CD14-positive monocyte (primary cell): Measurements from ENCODE around the gene OR10A7. TPM values are rescaled to one million over a fixed set of nuclear protein-coding genes. Genes with fewer than 3 reads are reported as not detected.
A peak's percentile ranks its signal among the peaks of the same experiment; 100 is the strongest.

Source experiments
- DNase-seq, 3 donors: peaks; one replicate each; pipeline ENCODE4 v3.0.0-alpha.2; 2011 to 2022
- H2AFZ ChIP-seq: 2 replicates; pipeline ENCODE4 v1.6.0; 2012; ENCODE audit warnings: mild to moderate bottlenecking, low read depth, low read length, inconsistent platforms; ENCODE audit not compliant: insufficient read depth, poor library complexity, severe bottlenecking
- H3K27ac ChIP-seq, 2 donors: 1 replicate in 1 of 2; 2 replicates in 1 of 2; pipeline ENCODE4 v1.5.1; 2012 to 2013; ENCODE audit warnings: low read length in 2 of 2, control low read depth in 1 of 2, inconsistent platforms in 1 of 2, low read depth in 1 of 2, mild to moderate bottlenecking in 1 of 2
- H3K27me3 ChIP-seq, 2 donors: one replicate each; pipeline versions ENCODE4 v1.6.0 to v1.6.1; 2011 to 2013; ENCODE audit warnings: low read length in 2 of 2; ENCODE audit not compliant: control insufficient read depth in 2 of 2, insufficient read depth in 2 of 2
- H3K36me3 ChIP-seq, 2 donors: replicated peaks in 1 of 2; 1 replicate in 1 of 2; 2 replicates in 1 of 2; pipeline versions ENCODE4 v1.5.1 to v1.6.1; 2012 to 2013; ENCODE audit warnings: low read length in 2 of 2, control low read depth in 1 of 2, inconsistent platforms in 1 of 2, mild to moderate bottlenecking in 1 of 2; ENCODE audit not compliant: insufficient read depth in 2 of 2, control insufficient read depth in 1 of 2
- H3K4me1 ChIP-seq, 2 donors: 1 replicate in 1 of 2; 2 replicates in 1 of 2; pipeline versions ENCODE4 v1.5.1 to v1.6.1; 2012 to 2013; ENCODE audit warnings: low read length in 2 of 2, control low read depth in 1 of 2, inconsistent platforms in 1 of 2, mild to moderate bottlenecking in 1 of 2, moderate library complexity in 1 of 2; ENCODE audit not compliant: insufficient read depth in 2 of 2, control insufficient read depth in 1 of 2
- H3K4me2 ChIP-seq: replicated peaks from 2 replicates; pipeline ENCODE3; 2012; ENCODE audit warnings: low read length, moderate library complexity, mild to moderate bottlenecking; ENCODE audit not compliant: poor library complexity, severe bottlenecking; ENCODE audit errors: extremely low read depth
- H3K4me3 ChIP-seq, 3 experiments: fragments of 200-600 bp in 1 of 3; sonication (generic) in 1 of 3; replicated peaks in 1 of 3; 1 replicate in 2 of 3; 2 replicates in 1 of 3; pipeline ENCODE4 v1.5.1; 2011 to 2013; ENCODE audit warnings: low read length in 3 of 3, mild to moderate bottlenecking in 3 of 3, control low read depth in 2 of 3, low read depth in 2 of 3, inconsistent platforms in 1 of 3, moderate library complexity in 1 of 3
- H3K79me2 ChIP-seq: 2 replicates; pipeline ENCODE4 v1.6.0; 2012; ENCODE audit warnings: mild to moderate bottlenecking, control low read depth, inconsistent platforms, low read length, moderate library complexity; ENCODE audit not compliant: insufficient read depth
- H3K9ac ChIP-seq: 2 replicates; pipeline ENCODE4 v1.6.0; 2017; ENCODE audit warnings: low read length, mild to moderate bottlenecking; ENCODE audit not compliant: insufficient read depth, poor library complexity, severe bottlenecking
- H3K9me3 ChIP-seq, 2 donors: replicated peaks in 1 of 2; 1 replicate in 1 of 2; 2 replicates in 1 of 2; pipeline versions ENCODE4 v1.5.1 to v1.6.1; 2012 to 2013; ENCODE audit warnings: low read length in 2 of 2, control low read depth in 1 of 2; ENCODE audit not compliant: control insufficient read depth in 1 of 2, insufficient read depth in 1 of 2
- H4K20me1 ChIP-seq: 2 replicates; pipeline ENCODE4 v1.6.0; 2012; ENCODE audit warnings: mild to moderate bottlenecking, low read length, control low read depth, moderate library complexity; ENCODE audit not compliant: insufficient read depth
- H3K27ac Mint-ChIP-seq, 7 donors: one replicate each; pipeline ENCODE4 v1.8.0; 2020; ENCODE audit warnings: mild to moderate bottlenecking in 7 of 7, mixed read lengths in 7 of 7, moderate library complexity in 6 of 7, inconsistent platforms in 2 of 7
- H3K27me3 Mint-ChIP-seq, 3 donors: one replicate each; pipeline ENCODE4 v1.8.0; 2021 to 2022; ENCODE audit warnings: low read depth in 3 of 3, mild to moderate bottlenecking in 3 of 3, mixed read lengths in 3 of 3, moderate library complexity in 3 of 3, inconsistent platforms in 1 of 3
- H3K36me3 Mint-ChIP-seq, 2 donors: one replicate each; pipeline ENCODE4 v1.8.0; 2020; ENCODE audit warnings: mixed read lengths in 2 of 2, inconsistent platforms in 1 of 2, mild to moderate bottlenecking in 1 of 2
- H3K4me1 Mint-ChIP-seq: one replicate; pipeline ENCODE4 v1.8.0; 2020; ENCODE audit warnings: mild to moderate bottlenecking, mixed read lengths
- H3K4me3 Mint-ChIP-seq, 2 donors: one replicate each; pipeline ENCODE4 v1.8.0; 2020; ENCODE audit warnings: mild to moderate bottlenecking in 2 of 2, mixed read lengths in 2 of 2, moderate library complexity in 1 of 2
- H3K9me3 Mint-ChIP-seq, 7 donors: one replicate each; pipeline ENCODE4 v1.8.0; 2020 to 2022; ENCODE audit warnings: mixed read lengths in 7 of 7, mild to moderate bottlenecking in 6 of 7, moderate library complexity in 6 of 7, inconsistent platforms in 2 of 7
- CTCF ChIP-seq: fragments of 200-600 bp; IDR thresholded peaks from one replicate; pipeline ENCODE4 v1.8.0; 2022; ENCODE audit warnings: antibody characterized with exemption, mild to moderate bottlenecking
- WGBS: methylation state at CpG from one replicate; pipeline ENCODE4 v1.1.5; 2013; ENCODE audit warnings: missing lambda C conversion rate; ENCODE audit not compliant: insufficient coverage; 5-methylcytosine and 5-hydroxymethylcytosine counted together
- intact Hi-C, 2 donors: fragments of 100-400 bp; cut with micrococcal nuclease; formaldehyde crosslinking; loops; one replicate each; pipeline versions ENCODE4 v1.15.0 to v1.15.1; 2023
- polyA plus RNA-seq, 3 donors: library from polyadenylated mRNA; depleted of rRNA in 1 of 3; unstranded in 2 of 3; stranded (reverse) in 1 of 3; fragments of 300-500 nt in 2 of 3; fragments of >200 nt in 1 of 3; fragmentation: Illumina TruSeq in 2 of 3; gene quantifications; 1 replicate in 2 of 3; 2 replicates in 1 of 3; pipeline ENCODE4 v1.2.3, GENCODE V29; 2012 to 2021

The OR10A7 gene
- polyA plus RNA-seq, 3 donors, result not detected

DNA sequence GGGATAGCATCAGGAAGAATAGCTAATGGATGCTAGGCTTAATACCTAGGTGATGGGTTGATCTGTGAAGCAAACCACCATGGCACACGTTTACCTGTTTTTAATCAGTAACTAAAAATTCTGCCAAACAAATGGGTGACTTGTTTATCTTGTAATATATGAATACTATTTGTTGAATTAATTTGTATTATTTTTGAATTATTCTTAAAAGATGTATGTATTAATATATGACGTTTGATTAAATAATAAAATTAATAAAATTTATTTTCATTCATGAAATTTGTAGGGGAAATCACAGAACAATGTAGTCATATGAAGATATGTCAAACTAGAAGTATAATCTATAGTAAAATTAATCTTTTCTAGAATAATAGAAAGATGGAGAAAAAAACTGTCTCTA lies 32.3 kb upstream of the OR10A7 start:
- Histone ChIP-seq H3K36me3 (no peaks in the 10 kb centered on the region), H3K9ac (no peak overlapping the region), H2AFZ (no peak overlapping the region), H3K4me2 (no peak overlapping the region), H3K27me3 (peaks cover 0 to 18% of the 10 kb centered on the region in 2 donors), H3K9me3 (no peaks in the 10 kb centered on the region), H4K20me1 (no peaks in the 10 kb centered on the region), H3K4me3 (no peak overlapping the region), H3K27ac (no peak overlapping the region), H3K4me1 (no peaks in the 10 kb centered on the region), H3K79me2 (no peaks in the 10 kb centered on the region)
- intact Hi-C loops, result no loop called here
- H3K36me3 Mint-ChIP-seq, result no peaks in the 10 kb centered on the region
- peaks cover 1 to 13% (median 6%) of the 10 kb centered on the region in 3 donors for H3K27me3 Mint-ChIP-seq
- peaks cover 0 to 8% (median 0%) of the 10 kb centered on the region in 7 donors for H3K9me3 Mint-ChIP-seq
- H3K4me3 Mint-ChIP-seq, result no peak overlapping the region
- WGBS, result no CpG with 5 or more reads among the region's 2 CpGs
- TF ChIP-seq CTCF, result no peak
- H3K27ac Mint-ChIP-seq, result no peak overlapping the region
- no peaks in the 10 kb centered on the region for H3K4me1 Mint-ChIP-seq
- DNase-seq, result no peak

DNA sequence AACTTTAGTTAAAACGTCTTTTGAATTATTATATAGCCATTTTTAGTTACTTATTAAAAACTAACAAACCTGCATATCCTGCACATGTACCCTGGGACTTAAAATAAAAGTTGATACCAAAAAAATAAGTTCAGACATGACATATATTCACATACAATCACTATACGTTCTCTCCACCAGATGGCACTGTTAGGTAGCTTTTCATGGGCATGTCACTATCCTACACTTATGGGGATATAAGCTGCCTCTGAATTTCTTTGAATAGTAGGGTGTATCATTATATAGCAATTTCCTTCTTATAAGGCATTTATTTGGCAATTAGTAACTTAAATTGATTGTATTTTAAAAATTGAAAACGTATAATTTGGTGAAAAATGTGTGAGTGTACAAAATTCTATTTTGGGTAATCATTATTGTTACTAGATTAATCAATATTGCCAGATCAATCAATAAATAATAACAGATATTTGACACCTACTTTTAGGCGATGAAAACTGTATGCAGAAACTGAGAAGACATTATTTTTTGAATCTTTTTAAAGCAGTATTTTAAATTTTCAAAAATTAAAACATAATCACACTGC lies 31.8 kb upstream of the OR10A7 start:
- H4K20me1 ChIP-seq, result no peaks in the 10 kb centered on the region
- WGBS, result no CpG with 5 or more reads among the region's 4 CpGs

More for the DNA sequence above, 31.8 kb upstream of the OR10A7 start:
- Mint-ChIP-seq H3K9me3 (peaks cover 0 to 8% (median 0%) of the 10 kb centered on the region in 7 donors), H3K4me3 (no peak overlapping the region), H3K36me3 (no peaks in the 10 kb centered on the region), H3K4me1 (no peaks in the 10 kb centered on the region), H3K27ac (no peak overlapping the region), H3K27me3 (peaks cover 1 to 10% (median 6%) of the 10 kb centered on the region in 3 donors)
- intact Hi-C loops, result no loop called here
- peak; percentile 53 to 65 (median 63) for DNase-seq
- Histone ChIP-seq H3K4me2 (no peak overlapping the region), H3K36me3 (no peaks in the 10 kb centered on the region), H3K9me3 (no peaks in the 10 kb centered on the region), H3K27ac (no peak overlapping the region), H3K79me2 (no peaks in the 10 kb centered on the region), H3K4me1 (no peaks in the 10 kb centered on the region), H3K4me3 (no peak overlapping the region), H2AFZ (no peak overlapping the region), H3K27me3 (peaks cover under 1 to 18% of the 10 kb centered on the region in 2 donors), H3K9ac (no peak overlapping the region)
- TF ChIP-seq CTCF, result peak; percentile 82
